ENCODE results near the gene MLF2. TPM values are rescaled to one million over a fixed set of nuclear protein-coding genes. Genes with fewer than 3 reads are reported as not detected.

The MLF2 gene
- total and polyA plus RNA-seq, 10 of the 15 experiments (the other 5 are each of a cell fraction or from before 2014, with no cell fraction given): 13.5 to 222 (median 130) TPM

- Histone ChIP-seq H3K79me2 (ENCODE audit: control insufficient read depth, insufficient read depth, low read length) (no peaks in the 10 kb centered on the region), H3K4me1 (ENCODE audit: control insufficient read depth, insufficient read depth, low read length) (peaks cover 15% of the 10 kb centered on the region), H3K9ac (ENCODE audit: control insufficient read depth, insufficient read depth, low read length) (no peak overlapping the region), H3K4me2 (ENCODE audit: control insufficient read depth, insufficient read depth) (no peak overlapping the region), H3K9me3 (replicated peaks; ENCODE audit: control insufficient read depth, insufficient read depth, low read length) (no peaks in the 10 kb centered on the region), H2AFZ (ENCODE audit: control insufficient read depth, low read depth, low read length) (no peak overlapping the region), H3K36me3 (ENCODE audit: control insufficient read depth in 2 of 2, insufficient read depth in 2 of 2, low read length in 1 of 2) (no peaks in the 10 kb centered on the region), H3K4me3 (no peak overlapping the region), H3K27ac (ENCODE audit: control insufficient read depth, insufficient read depth) (no peak overlapping the region), H4K20me1 (ENCODE audit: control insufficient read depth, insufficient read depth) (no peaks in the 10 kb centered on the region), H3K27me3 (replicated peaks in 1 of 2; ENCODE audit: control insufficient read depth in 2 of 2, insufficient read depth in 2 of 2, low read length in 1 of 2) (no peaks in the 10 kb centered on the region; a peak in 1 of 4 replicates)
- RAD21 ChIA-PET (ENCODE audit: unreplicated experiment): interaction anchor here (1.2 kb wide), 1 partner anchor 16 kb away, joined by 3 read pairs; no protein-coding TSS in a partner anchor
- POLR2A ChIA-PET: interaction anchor here (0.6 kb wide), 1 partner anchor 40 kb away, joined by 5 read pairs; no protein-coding TSS in a partner anchor
- SMC1A ChIA-PET (ENCODE audit: uncharacterized antibody, unreplicated experiment): interaction anchor here (1.0 to 1.2 kb wide), 4 partner anchors 10 to 43 kb away, joined by 3 to 4 read pairs (median 4); partner anchors contain the start of gene MLF2
- 57% methylated on average over 4 of the region's 4 CpGs for WGBS (ENCODE audit: insufficient coverage, insufficient replicate concordance, low lambda C conversion rate, missing lambda C conversion rate)
- ATAC-seq (no peak), FAIRE-seq (no peak), DNase-seq (ENCODE audit: low read depth, low spot score) (no peak)
- intact Hi-C loops (cut with micrococcal nuclease; ENCODE audit: unreplicated experiment) (no loop called here), in situ Hi-C loops (cut with MboI) (no loop called here)
- CTCF ChIA-PET: interaction anchor here (0.9 to 1.0 kb wide), 2 partner anchors 38 to 44 kb away, joined by 3 to 7 read pairs; partner anchors contain the start of gene MLF2
- BruUV-seq (replicated peaks): no TSS peak
- TF ChIP-seq HDAC6 (IDR thresholded peaks at IDR 0.05; ENCODE audit: unreplicated experiment): no peak
- no peak for TF ChIP-seq NR2F1 (conservative IDR thresholded peaks at IDR 0.05)
- TF ChIP-seq JUNB (IDR thresholded peaks at IDR 0.05): no peak
- TF ChIP-seq, protein P1, sequence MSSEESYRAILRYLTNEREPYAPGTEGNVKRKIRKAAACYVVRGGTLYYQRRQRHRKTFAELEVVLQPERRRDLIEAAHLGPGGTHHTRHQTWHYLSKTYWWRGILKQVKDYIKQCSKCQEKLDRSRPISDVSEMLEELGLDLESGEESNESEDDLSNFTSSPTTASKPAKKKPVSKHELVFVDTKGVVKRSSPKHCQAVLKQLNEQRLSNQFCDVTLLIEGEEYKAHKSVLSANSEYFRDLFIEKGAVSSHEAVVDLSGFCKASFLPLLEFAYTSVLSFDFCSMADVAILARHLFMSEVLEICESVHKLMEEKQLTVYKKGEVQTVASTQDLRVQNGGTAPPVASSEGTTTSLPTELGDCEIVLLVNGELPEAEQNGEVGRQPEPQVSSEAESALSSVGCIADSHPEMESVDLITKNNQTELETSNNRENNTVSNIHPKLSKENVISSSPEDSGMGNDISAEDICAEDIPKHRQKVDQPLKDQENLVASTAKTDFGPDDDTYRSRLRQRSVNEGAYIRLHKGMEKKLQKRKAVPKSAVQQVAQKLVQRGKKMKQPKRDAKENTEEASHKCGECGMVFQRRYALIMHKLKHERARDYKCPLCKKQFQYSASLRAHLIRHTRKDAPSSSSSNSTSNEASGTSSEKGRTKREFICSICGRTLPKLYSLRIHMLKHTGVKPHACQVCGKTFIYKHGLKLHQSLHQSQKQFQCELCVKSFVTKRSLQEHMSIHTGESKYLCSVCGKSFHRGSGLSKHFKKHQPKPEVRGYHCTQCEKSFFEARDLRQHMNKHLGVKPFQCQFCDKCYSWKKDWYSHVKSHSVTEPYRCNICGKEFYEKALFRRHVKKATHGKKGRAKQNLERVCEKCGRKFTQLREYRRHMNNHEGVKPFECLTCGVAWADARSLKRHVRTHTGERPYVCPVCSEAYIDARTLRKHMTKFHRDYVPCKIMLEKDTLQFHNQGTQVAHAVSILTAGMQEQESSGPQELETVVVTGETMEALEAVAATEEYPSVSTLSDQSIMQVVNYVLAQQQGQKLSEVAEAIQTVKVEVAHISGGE (CRISPR knock-in tag; IDR thresholded peaks at IDR 0.05): no peak
- TF ChIP-seq CBX5 (IDR thresholded peaks at IDR 0.05; ENCODE audit: low read depth): no peak
- no peak for TF ChIP-seq RUNX3 (IDR thresholded peaks at IDR 0.05; ENCODE audit: low read length)
- TF ChIP-seq PKNOX1 (IDR thresholded peaks at IDR 0.05): no peak
- no peak for TF ChIP-seq LARP7 (IDR thresholded peaks at IDR 0.05)
- no peak for TF ChIP-seq BHLHE40 (IDR thresholded peaks at IDR 0.05; ENCODE audit: borderline replicate concordance in 1 of 2, low read depth in 2 of 2, low read length in 1 of 2)
- no peak for TF ChIP-seq SUPT20H (IDR thresholded peaks at IDR 0.05; ENCODE audit: borderline replicate concordance, control insufficient read depth, low read depth, low read length)
- no peak for TF ChIP-seq CHD4 (IDR thresholded peaks at IDR 0.05)
- TF ChIP-seq SMARCA5 (IDR thresholded peaks at IDR 0.05): no peak
- no peak for TF ChIP-seq E2F8 (IDR thresholded peaks at IDR 0.05; ENCODE audit: low read depth, partially characterized antibody)
- TF ChIP-seq, protein P2, sequence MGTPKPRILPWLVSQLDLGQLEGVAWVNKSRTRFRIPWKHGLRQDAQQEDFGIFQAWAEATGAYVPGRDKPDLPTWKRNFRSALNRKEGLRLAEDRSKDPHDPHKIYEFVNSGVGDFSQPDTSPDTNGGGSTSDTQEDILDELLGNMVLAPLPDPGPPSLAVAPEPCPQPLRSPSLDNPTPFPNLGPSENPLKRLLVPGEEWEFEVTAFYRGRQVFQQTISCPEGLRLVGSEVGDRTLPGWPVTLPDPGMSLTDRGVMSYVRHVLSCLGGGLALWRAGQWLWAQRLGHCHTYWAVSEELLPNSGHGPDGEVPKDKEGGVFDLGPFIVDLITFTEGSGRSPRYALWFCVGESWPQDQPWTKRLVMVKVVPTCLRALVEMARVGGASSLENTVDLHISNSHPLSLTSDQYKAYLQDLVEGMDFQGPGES (IDR thresholded peaks at IDR 0.05): no peak
- TF ChIP-seq PAX5 (IDR thresholded peaks at IDR 0.05; ENCODE audit: borderline replicate concordance, low read depth, low read length): no peak
- TF ChIP-seq CBFB (IDR thresholded peaks at IDR 0.05; ENCODE audit: low read depth): no peak
Observed at GRCh38 chr12:6796576-6796975, 43.6 kb upstream of the MLF2 start.

All from GM12878 (cell line).